CD8-positive, alpha-beta memory T cell (primary cell): ENCODE measurements around the gene CADPS. TPM values are rescaled to one million over a fixed set of nuclear protein-coding genes. Genes with fewer than 3 reads are reported as not detected.
A peak's percentile ranks its signal among the peaks of the same experiment; 100 is the strongest.

ENCODE experiments used
- CTCF ChIA-PET: fragments of 350-600 bp; sonication (Branson Sonifier 250); formaldehyde crosslinking; loops from one replicate; lab custom pipeline; 2021; ENCODE audit warnings: antibody characterized with exemption; lab: Charles Lee
- POLR2A ChIA-PET: fragments of 350-600 bp; sonication (Branson Sonifier 250); formaldehyde crosslinking; loops from one replicate; lab custom pipeline; 2021; ENCODE audit warnings: antibody characterized with exemption; lab: Charles Lee
- DNase-seq, 5 donors: peaks; one replicate each; pipeline versions ENCODE4 v3.0.0 to v3.0.0-alpha.2; 2020 to 2022; ENCODE audit warnings: mixed read lengths in 1 of 5
- H3K27ac ChIP-seq: one replicate; pipeline ENCODE4 v1.7.0; 2013; ENCODE audit warnings: low read depth, mild to moderate bottlenecking, low read length, moderate library complexity
- H3K27me3 ChIP-seq: 2 replicates; pipeline ENCODE4 v1.7.0; 2013; ENCODE audit warnings: low read length, mild to moderate bottlenecking; ENCODE audit not compliant: insufficient read depth, poor library complexity, severe bottlenecking
- H3K36me3 ChIP-seq: 2 replicates; pipeline ENCODE4 v1.7.0; 2013; ENCODE audit warnings: mild to moderate bottlenecking, low read length, moderate library complexity; ENCODE audit not compliant: insufficient read depth
- H3K4me1 ChIP-seq: 2 replicates; pipeline ENCODE4 v1.7.0; 2013; ENCODE audit warnings: mild to moderate bottlenecking, low read length, moderate library complexity; ENCODE audit not compliant: insufficient read depth
- H3K4me3 ChIP-seq: 2 replicates; pipeline ENCODE4 v1.7.0; 2013; ENCODE audit warnings: mild to moderate bottlenecking, low read length
- H3K9me3 ChIP-seq: 2 replicates; pipeline ENCODE4 v1.7.0; 2013; ENCODE audit warnings: mild to moderate bottlenecking, low read length
- H3K27ac Mint-ChIP-seq, 8 donors: one replicate each; pipeline ENCODE4 v1.8.0; 2020 to 2021; ENCODE audit warnings: mixed read lengths in 8 of 8, mild to moderate bottlenecking in 6 of 8, inconsistent platforms in 3 of 8, moderate library complexity in 3 of 8
- H3K27me3 Mint-ChIP-seq, 2 donors: one replicate each; pipeline ENCODE4 v1.8.0; 2020 to 2021; ENCODE audit warnings: mixed read lengths in 2 of 2, mild to moderate bottlenecking in 1 of 2, moderate library complexity in 1 of 2
- H3K36me3 Mint-ChIP-seq, 3 donors: one replicate each; pipeline ENCODE4 v1.8.0; 2020 to 2021; ENCODE audit warnings: mixed read lengths in 3 of 3, inconsistent platforms in 1 of 3, mild to moderate bottlenecking in 1 of 3
- H3K4me1 Mint-ChIP-seq, 3 donors: one replicate each; pipeline ENCODE4 v1.8.0; 2020 to 2021; ENCODE audit warnings: mixed read lengths in 3 of 3, inconsistent platforms in 1 of 3, mild to moderate bottlenecking in 1 of 3
- H3K4me3 Mint-ChIP-seq, 7 donors: one replicate each; pipeline ENCODE4 v1.8.0; 2020 to 2021; ENCODE audit warnings: mixed read lengths in 7 of 7, mild to moderate bottlenecking in 6 of 7, moderate library complexity in 4 of 7, inconsistent platforms in 2 of 7
- H3K9me3 Mint-ChIP-seq, 5 donors: one replicate each; pipeline ENCODE4 v1.8.0; 2020 to 2022; ENCODE audit warnings: mixed read lengths in 5 of 5, mild to moderate bottlenecking in 3 of 5, moderate library complexity in 2 of 5, inconsistent platforms in 1 of 5
- polyA plus RNA-seq: library from polyadenylated mRNA; unstranded; fragments of 300-500 nt; fragmentation: Illumina TruSeq; gene quantifications from one replicate; pipeline ENCODE4 v1.2.3, GENCODE V29; 2021
- total RNA-seq, 2 experiments: library from RNA; stranded (reverse); gene quantifications; one replicate each; pipeline ENCODE4 v1.2.3, GENCODE V29; 2021

The CADPS gene
- total and polyA plus RNA-seq, 3 experiments from 2014 or later = not detected

DNA sequence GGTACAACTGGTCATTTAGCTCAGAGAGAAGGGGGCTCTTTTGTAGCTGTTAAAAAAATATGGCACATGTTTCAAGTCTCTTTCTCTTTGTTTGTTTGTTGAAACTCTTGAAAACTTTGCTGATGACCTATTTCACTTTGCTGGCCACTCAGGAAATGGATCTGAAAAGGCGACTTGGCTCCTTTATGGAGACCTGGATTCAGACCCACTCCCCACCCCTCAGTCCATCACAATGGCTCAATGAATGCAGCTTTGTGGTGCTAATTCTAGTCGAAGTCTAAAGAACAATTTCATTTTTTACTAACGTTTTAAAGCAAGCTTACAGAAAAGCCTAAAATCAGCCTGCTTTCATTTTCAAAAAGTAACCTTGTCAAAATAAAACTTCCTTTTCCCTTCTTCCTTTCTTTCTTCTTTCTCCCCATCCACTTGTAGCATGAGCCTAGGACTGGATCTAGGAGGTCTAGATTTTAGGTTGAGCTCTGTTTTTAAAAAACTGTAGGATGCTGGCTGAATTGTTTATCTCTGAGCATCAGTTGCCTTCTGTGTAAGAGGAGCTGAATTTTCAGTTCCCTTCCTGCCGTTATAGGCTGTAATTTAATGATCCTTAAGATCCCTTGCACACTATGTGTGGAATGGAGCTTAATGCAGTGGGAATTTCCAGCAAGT lies 336.4 kb downstream of the CADPS start:
- H3K27ac Mint-ChIP-seq = no peak overlapping the region
- H3K27me3 Mint-ChIP-seq = no peaks in the 10 kb centered on the region
- POLR2A ChIA-PET = no interaction called here
- Histone ChIP-seq H3K27me3 (no peaks in the 10 kb centered on the region), H3K27ac (no peak overlapping the region), H3K36me3 (no peaks in the 10 kb centered on the region), H3K9me3 (no peaks in the 10 kb centered on the region), H3K4me1 (no peaks in the 10 kb centered on the region), H3K4me3 (no peak overlapping the region)
- H3K4me3 Mint-ChIP-seq = no peak overlapping the region
- H3K4me1 Mint-ChIP-seq = no peaks in the 10 kb centered on the region
- peaks cover 0 to 4% (median 0%) of the 10 kb centered on the region in 5 donors for H3K9me3 Mint-ChIP-seq
- CTCF ChIA-PET = no interaction called here
- DNase-seq = no peak
- no peaks in the 10 kb centered on the region for H3K36me3 Mint-ChIP-seq

DNA sequence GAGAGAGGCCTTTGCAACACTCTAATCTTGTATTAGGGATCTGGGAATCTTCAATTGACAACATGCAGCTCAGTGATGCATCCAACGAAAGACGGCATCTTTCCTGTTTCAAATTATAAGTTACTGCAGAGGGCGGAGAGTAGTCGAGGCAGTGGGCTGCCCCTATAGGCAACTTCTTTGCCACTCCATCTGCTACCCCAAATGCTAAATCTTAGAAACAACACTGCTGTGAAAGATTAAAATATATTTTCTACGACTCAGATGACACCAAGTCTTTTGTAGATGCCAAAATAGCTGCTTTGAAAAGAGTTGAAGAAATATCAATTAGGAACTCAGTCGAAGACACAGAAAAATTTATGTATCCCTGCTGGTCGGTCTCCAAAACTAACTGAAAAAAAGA lies 340.9 kb downstream of the CADPS start:
- Mint-ChIP-seq H3K9me3 (peaks cover 0 to 7% (median 0%) of the 10 kb centered on the region in 5 donors), H3K27me3 (no peaks in the 10 kb centered on the region), H3K36me3 (no peaks in the 10 kb centered on the region), H3K27ac (no peak overlapping the region), H3K4me3 (no peak overlapping the region), H3K4me1 (no peaks in the 10 kb centered on the region)
- POLR2A ChIA-PET = no interaction called here
- no peak overlapping the region for H3K27ac ChIP-seq
- H3K4me1 ChIP-seq = no peaks in the 10 kb centered on the region
- H3K36me3 ChIP-seq = no peaks in the 10 kb centered on the region
- H3K9me3 ChIP-seq = no peaks in the 10 kb centered on the region
- CTCF ChIA-PET = no interaction called here
- no peaks in the 10 kb centered on the region for H3K27me3 ChIP-seq
- no peak overlapping the region for H3K4me3 ChIP-seq
- no peak for DNase-seq

DNA sequence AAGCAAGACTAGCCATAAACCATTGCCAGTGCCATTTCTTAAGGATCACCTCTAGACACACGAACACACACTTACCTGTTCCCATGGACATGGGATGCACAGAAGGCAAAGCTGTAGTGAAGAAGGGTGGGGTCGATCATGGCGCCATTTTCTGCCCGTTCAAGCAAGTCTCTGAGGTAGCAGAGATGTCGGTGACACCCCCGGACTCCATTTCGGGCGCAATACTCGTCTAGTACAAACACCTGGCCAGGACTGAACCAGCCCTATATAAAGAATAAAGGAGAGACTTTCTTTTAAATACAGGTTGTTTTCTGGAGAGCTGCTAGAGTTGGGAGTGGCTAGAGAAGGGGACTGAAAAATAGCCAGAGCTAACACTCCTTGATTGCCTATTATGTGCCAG lies 342.4 kb downstream of the CADPS start:
- Mint-ChIP-seq H3K4me3 (no peak overlapping the region), H3K9me3 (peaks cover 0 to 4% (median 0%) of the 10 kb centered on the region in 5 donors), H3K36me3 (no peaks in the 10 kb centered on the region), H3K27ac (no peak overlapping the region), H3K4me1 (no peaks in the 10 kb centered on the region), H3K27me3 (no peaks in the 10 kb centered on the region)
- DNase-seq = no peak
- CTCF ChIA-PET = no interaction called here
- Histone ChIP-seq H3K36me3 (no peaks in the 10 kb centered on the region), H3K4me1 (no peaks in the 10 kb centered on the region), H3K27ac (no peak overlapping the region), H3K9me3 (no peaks in the 10 kb centered on the region), H3K4me3 (no peak overlapping the region), H3K27me3 (no peaks in the 10 kb centered on the region)
- POLR2A ChIA-PET = no interaction called here

DNA sequence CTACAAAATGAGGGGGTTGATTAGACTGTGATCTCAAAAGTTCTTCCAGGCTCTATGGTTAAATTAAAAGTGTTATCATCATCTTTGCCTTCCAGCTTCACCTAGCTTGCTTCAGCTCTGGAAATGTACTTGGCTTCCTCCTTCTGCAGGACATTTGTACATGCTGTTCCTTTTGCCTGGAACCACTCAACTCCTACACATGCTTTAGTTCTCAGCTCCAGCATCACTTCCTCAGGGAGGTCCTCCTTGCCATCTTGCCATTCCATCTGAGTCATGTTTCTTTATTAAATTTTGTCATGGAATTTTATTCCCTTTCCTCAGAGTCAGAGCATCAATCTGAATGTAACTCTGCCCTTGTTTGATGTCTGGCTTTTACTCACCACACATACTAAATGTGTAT lies 343.2 kb downstream of the CADPS start:
- no peaks in the 10 kb centered on the region for H3K36me3 ChIP-seq
- ChIA-PET POLR2A (no interaction called here), CTCF (no interaction called here)
- no peaks in the 10 kb centered on the region for H3K27me3 Mint-ChIP-seq
- H3K27ac ChIP-seq = no peak overlapping the region
- peaks cover 0 to 4% (median 0%) of the 10 kb centered on the region in 5 donors for H3K9me3 Mint-ChIP-seq
- no peaks in the 10 kb centered on the region for H3K36me3 Mint-ChIP-seq
- no peaks in the 10 kb centered on the region for H3K4me1 ChIP-seq
- H3K27me3 ChIP-seq = no peaks in the 10 kb centered on the region
- no peak overlapping the region for H3K27ac Mint-ChIP-seq
- no peaks in the 10 kb centered on the region for H3K4me1 Mint-ChIP-seq
- H3K4me3 Mint-ChIP-seq = no peak overlapping the region
- no peak for DNase-seq
- no peak overlapping the region for H3K4me3 ChIP-seq
- H3K9me3 ChIP-seq = no peaks in the 10 kb centered on the region

DNA sequence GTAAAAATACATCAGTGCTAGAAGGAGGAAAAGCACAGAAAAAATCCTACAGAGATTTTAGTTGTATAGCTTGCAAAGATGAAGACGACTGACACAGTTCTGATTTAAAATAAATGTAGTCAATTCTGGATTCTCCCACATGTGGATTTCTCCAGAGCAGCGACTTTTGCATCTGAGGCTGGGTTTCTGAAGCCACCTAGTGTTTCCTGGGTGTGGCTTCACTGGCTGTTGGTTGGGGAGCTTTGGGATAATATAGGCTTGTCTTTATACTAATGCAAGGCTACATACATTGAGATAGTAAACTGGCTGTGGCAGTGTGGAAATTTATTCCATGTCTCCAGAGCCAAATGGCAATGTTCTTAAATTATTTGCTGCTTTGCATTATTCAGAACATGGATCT lies 343.7 kb downstream of the CADPS start:
- no peak overlapping the region for H3K4me3 ChIP-seq
- H3K27ac ChIP-seq = no peak overlapping the region
- H3K27ac Mint-ChIP-seq = peak overlapping the region in 1 of 8 donors; percentile 32
- H3K36me3 ChIP-seq = no peaks in the 10 kb centered on the region
- no peaks in the 10 kb centered on the region for H3K27me3 ChIP-seq
- peaks cover 0 to 4% (median 0%) of the 10 kb centered on the region in 5 donors for H3K9me3 Mint-ChIP-seq
- no peaks in the 10 kb centered on the region for H3K9me3 ChIP-seq
- H3K4me3 Mint-ChIP-seq = no peak overlapping the region
- ChIA-PET CTCF (no interaction called here), POLR2A (no interaction called here)
- H3K36me3 Mint-ChIP-seq = no peaks in the 10 kb centered on the region
- H3K27me3 Mint-ChIP-seq = no peaks in the 10 kb centered on the region
- H3K4me1 ChIP-seq = no peaks in the 10 kb centered on the region
- DNase-seq = no peak
- H3K4me1 Mint-ChIP-seq = no peaks in the 10 kb centered on the region

DNA sequence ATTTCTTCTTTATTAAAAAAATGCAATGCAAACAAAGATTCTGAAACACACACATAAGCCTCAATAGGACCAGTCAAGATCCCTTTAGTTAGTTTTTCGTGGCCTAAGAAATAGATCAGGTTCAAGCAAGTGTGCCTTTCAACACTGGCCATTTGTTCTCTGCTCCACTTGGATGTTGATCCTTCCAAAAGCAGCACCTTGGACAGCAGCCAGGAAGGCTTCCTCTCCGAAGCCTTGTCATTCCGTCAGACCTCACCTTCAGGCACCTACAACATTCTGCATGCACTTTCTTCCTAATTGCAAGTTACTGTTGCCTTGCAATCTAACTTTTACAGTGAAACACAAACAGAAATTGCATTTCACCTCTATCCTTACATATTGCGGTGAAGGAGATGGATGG lies 346.0 kb downstream of the CADPS start:
- no peak overlapping the region for H3K4me3 Mint-ChIP-seq
- H3K4me3 ChIP-seq = no peak overlapping the region
- POLR2A ChIA-PET = no interaction called here

DNA sequence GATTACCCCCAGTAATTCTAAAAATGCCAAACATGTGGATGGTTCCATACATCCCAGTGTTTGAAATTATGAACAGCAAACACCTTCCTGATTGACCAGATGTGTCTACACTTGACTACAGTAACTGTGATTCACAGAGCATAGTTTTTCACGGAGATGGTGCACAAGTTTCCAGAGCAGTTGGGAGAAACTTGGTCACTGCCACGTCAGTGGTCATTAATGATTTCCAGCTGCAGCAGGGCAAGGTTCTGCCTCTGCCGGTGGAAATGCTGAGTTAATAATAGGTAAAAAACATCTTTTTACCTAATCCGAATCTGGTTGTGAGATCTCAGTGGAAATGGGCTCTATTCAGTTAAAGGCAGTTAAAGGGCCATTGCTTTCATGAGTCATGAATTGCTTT lies 347.7 kb downstream of the CADPS start:
- Mint-ChIP-seq H3K4me1 (no peaks in the 10 kb centered on the region), H3K36me3 (no peaks in the 10 kb centered on the region), H3K27me3 (no peaks in the 10 kb centered on the region), H3K27ac (no peak overlapping the region), H3K9me3 (peaks cover 0 to 5% (median 0%) of the 10 kb centered on the region in 5 donors), H3K4me3 (no peak overlapping the region)
- ChIA-PET POLR2A (no interaction called here), CTCF (no interaction called here)
- no peaks in the 10 kb centered on the region for H3K36me3 ChIP-seq
- no peak overlapping the region for H3K4me3 ChIP-seq
- H3K9me3 ChIP-seq = no peaks in the 10 kb centered on the region
- DNase-seq = no peak
- no peaks in the 10 kb centered on the region for H3K4me1 ChIP-seq
- H3K27me3 ChIP-seq = no peaks in the 10 kb centered on the region
- H3K27ac ChIP-seq = no peak overlapping the region

More for the DNA sequence above, 346.0 kb downstream of the CADPS start:
- H3K27ac Mint-ChIP-seq = no peak overlapping the region
- Histone ChIP-seq H3K4me1 (no peaks in the 10 kb centered on the region), H3K27ac (no peak overlapping the region), H3K9me3 (no peaks in the 10 kb centered on the region), H3K36me3 (no peaks in the 10 kb centered on the region), H3K27me3 (no peaks in the 10 kb centered on the region)
- no peaks in the 10 kb centered on the region for H3K36me3 Mint-ChIP-seq
- H3K4me1 Mint-ChIP-seq = no peaks in the 10 kb centered on the region
- H3K27me3 Mint-ChIP-seq = no peaks in the 10 kb centered on the region
- CTCF ChIA-PET = no interaction called here
- DNase-seq = no peak
- peaks cover 0 to 4% (median 0%) of the 10 kb centered on the region in 5 donors for H3K9me3 Mint-ChIP-seq

DNA sequence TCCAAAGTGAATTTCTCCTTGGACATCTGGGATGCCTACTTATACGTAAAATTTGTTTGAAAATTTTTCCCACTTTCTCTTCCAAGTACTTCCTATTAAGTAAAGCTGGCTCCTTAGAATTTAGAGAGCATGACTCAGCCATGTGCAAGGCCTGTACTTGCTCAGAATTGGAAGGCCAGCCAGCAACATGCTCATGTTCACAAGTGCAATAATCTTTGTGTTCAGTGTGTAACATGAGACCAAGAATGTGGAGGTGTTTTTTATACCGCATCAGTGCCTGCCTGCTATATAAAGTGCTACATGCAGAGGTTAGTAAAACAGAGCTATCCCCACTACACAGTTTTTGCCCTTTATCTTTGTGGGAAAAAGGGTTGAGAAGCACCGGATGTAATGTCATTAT lies 349.9 kb downstream of the CADPS start:
- Mint-ChIP-seq H3K27ac (no peak overlapping the region), H3K36me3 (no peaks in the 10 kb centered on the region), H3K4me3 (no peak overlapping the region), H3K4me1 (no peaks in the 10 kb centered on the region), H3K9me3 (peaks cover 0 to 6% (median 0%) of the 10 kb centered on the region in 5 donors), H3K27me3 (no peaks in the 10 kb centered on the region)
- H3K4me1 ChIP-seq = no peaks in the 10 kb centered on the region
- ChIA-PET CTCF (no interaction called here), POLR2A (no interaction called here)
- no peaks in the 10 kb centered on the region for H3K36me3 ChIP-seq
- no peaks in the 10 kb centered on the region for H3K9me3 ChIP-seq
- no peaks in the 10 kb centered on the region for H3K27me3 ChIP-seq
- DNase-seq = no peak
- H3K27ac ChIP-seq = no peak overlapping the region
- H3K4me3 ChIP-seq = no peak overlapping the region
